GM19463 (cell line): Measurements from ENCODE around the gene DOP1B.
"Not testable (repeated sequence)": the region's sequence is repeated elsewhere in the genome, so short reads cannot be mapped to it uniquely, and the experiment has no call there.

ENCODE experiments used
- ATAC-seq: cut with Tn5 transposase; IDR thresholded peaks from one replicate; pipeline ENCODE4 v1.9.1; 2021; ENCODE audit warnings: mild to moderate bottlenecking, moderate library complexity; ENCODE audit not compliant: unreplicated experiment

DOP1B gene

DNA sequence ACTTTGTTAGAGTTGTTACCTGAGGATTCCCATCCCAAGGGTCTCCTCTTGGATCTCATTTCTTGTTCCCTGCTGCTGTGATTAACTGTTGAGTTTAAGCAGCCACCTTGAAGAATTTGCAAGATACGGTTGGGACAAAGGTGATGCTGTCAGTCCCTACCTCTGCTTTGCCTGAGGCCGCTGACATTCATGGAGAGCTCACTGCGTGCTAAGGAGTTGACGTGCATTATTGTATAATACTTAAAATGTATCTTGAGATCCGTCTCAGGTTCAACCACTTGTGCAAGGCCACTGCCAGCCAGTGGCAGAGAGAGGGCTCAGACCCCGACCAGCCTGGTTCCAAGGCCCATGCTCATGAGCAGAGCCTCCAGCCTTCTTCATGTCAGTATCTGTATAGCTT lies 14.2 kb downstream of the DOP1B start:
- ATAC-seq = no peak

DNA sequence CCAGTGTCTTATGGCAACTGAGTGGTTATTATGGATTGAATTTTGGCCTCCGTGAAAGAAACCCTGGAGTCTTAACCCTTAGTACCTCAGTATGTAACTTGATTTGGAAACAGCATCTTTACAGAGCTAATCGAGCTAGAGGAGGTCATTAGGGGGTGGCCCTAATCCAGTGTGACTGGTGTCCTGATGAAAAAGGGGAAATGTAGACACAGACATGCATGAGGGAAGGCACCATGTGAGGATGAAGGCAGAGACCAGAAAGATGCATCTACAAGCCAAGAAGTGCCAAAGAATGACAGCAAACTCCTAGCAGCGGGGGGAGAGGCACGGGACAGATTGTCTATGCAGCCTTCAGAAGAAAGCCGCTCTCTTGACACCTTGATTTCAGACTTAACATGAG lies 14.7 kb downstream of the DOP1B start:
- ATAC-seq = no peak

DNA sequence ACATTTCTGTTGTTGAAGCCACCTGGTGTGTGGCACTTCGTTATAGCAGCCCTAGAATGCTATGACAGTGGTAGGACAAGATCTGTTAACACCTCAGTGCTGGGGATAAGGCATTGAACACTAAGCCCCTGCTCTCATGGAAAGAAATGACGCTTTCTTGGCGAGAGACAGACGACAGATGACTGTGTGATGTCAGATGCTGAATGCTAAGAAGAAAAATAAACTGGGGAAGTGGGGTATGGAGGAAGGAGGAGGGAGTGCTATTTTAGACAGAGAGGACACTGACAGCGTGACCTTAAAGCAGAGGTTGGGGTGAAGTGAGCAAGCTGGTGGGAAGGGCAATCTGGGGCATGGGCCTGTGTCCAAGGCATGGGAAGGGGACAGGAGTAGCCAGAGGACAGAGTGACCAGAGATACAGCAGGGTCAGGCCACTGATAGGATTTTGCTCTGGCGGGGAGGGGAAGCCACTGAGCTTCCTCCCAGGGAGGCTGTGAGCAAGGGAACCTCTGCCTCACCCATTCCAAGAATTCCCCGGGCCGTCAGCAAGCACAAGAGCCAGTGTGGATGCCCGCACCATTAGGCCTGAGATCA lies 15.2 kb downstream of the DOP1B start:
- ATAC-seq = no peak

DNA sequence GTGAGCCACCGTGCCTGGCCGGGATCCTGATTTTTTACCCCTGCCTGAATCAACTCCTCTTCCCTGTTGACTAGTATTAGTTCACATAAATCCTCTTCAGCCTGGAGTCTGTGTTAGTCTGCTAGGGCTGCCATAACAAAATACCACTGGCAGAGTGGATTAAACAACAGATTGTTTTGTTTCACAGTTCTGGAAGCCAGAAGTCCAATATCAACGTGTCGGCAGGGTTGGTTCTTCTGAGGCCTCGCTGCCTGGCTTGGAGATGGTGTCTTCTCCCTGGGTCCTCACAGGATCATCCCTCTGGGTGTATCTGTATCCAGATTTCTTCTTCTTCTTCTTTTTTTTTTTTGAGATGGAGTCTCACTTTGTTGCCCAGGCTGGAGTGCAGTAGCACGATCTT lies 18.2 kb downstream of the DOP1B start:
- no peak for ATAC-seq

- no peak for ATAC-seq
Measured at GRCh38 chr21:36175771-36176565, 19.3 kb downstream of the DOP1B start.

GRCh38 chr21:36178349-36178748 lies 21.7 kb downstream of the DOP1B start:
- ATAC-seq = no peak

DNA sequence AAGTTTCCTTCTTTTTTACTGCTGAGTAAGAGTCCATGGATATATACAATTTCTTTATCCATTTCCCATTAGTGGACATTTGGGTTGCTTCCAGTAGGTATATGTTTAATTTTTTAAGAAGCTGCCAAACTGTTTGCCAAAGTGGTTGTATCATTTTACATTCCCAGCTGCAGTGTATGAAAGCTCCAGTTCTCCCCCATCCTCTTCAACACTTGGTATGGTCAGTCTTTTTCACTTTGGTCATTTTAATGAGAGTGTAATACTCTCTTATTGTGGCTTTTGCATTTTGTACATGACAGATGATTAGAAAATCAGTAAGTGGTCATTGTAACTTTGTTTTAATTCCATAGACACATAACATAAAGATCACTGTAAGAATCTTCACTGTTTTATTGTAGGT lies 22.5 kb downstream of the DOP1B start:
- ATAC-seq = no peak

DNA sequence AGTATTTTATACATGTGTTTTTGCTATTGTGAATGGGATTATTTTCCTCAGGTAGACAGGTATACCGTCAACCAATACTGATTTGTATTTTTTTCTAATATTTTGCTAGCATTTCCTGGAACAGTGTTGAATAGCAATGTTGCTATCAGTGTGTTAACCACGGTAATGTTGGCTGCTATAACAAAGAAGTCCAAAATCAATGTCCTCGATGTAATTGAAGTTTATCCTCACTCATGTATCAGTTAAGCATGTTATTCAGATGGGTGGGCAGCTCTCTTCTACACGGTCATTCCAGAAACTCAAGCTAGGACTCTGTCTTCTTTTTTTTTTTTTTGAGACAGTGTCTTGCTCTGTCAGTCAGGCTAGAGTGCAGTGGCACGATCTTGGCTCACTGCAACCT lies 24.3 kb downstream of the DOP1B start:
- no peak for ATAC-seq

DNA sequence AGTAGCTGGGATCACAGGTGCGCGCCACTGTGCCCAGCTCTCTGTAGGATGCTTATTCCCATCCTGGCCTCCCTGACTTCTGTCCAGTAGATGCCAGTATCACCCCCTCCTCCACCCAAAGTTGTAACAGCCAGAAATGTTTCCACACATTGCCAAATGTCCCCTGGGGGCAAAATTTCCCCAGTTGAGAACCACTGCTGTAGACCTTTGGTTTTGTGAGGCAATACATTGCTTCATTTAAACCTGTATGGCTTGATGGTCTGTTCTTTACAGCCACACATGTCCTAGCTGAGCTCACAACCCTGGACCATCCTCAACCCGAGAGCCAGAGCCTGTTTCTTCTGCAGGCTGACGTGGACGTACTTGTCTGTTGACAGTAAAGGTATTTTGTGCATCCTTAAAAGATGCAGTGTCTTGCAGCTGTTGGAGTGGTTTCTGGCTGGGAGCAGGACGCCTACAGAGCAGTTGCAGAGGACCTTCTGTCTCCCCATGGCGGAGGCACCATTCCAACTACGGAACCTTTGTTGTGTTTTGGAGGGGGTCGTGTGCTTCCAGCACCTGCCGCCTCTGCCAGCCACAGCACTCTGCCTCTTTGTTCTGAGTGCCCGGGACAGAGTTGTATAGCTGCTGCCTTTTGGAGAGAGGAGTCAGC lies 26.6 kb downstream of the DOP1B start:
- no peak for ATAC-seq

DNA sequence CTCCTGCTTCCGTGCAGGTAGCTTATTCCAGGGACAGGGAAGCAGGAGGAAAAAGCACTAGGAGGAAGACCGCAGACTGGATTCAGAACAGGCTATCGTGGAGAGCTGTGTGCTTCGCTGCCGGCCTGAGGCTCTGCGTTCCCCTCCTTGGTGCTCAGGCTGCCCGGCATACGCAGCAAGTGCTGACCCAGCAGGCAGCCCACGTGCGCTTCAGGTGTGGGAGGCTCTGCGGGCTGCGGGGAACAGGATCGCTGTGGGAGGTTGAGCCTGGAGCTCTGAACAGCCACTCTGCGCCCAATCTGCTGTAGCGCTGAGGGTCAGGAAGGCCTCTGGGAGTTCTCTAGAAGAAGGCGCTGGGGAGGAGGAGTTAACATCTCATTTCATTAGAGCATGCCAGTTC lies 27.9 kb downstream of the DOP1B start:
- no peak for ATAC-seq

GRCh38 chr21:36185523-36185922 lies 28.9 kb downstream of the DOP1B start:
- ATAC-seq = no peak

DNA sequence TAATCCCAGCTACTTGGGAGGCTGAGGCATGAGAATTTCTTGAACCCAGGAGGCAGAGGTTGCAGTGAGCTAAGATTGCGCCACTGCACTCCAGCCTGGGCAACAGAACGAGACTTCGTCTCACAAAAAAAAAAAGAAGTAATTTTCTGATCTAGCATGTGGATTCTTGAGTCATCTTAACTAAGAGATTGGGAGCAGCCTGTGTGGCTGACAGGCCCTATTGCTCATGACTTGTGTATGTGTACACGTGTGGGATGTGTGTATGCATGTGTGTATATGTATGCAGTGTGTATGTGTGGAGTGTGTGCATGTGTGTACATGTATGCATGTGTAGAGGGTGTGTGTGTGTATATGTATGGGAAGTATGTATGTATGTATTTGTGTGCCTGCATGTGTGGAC lies 29.5 kb downstream of the DOP1B start:
- ATAC-seq = no peak

DNA sequence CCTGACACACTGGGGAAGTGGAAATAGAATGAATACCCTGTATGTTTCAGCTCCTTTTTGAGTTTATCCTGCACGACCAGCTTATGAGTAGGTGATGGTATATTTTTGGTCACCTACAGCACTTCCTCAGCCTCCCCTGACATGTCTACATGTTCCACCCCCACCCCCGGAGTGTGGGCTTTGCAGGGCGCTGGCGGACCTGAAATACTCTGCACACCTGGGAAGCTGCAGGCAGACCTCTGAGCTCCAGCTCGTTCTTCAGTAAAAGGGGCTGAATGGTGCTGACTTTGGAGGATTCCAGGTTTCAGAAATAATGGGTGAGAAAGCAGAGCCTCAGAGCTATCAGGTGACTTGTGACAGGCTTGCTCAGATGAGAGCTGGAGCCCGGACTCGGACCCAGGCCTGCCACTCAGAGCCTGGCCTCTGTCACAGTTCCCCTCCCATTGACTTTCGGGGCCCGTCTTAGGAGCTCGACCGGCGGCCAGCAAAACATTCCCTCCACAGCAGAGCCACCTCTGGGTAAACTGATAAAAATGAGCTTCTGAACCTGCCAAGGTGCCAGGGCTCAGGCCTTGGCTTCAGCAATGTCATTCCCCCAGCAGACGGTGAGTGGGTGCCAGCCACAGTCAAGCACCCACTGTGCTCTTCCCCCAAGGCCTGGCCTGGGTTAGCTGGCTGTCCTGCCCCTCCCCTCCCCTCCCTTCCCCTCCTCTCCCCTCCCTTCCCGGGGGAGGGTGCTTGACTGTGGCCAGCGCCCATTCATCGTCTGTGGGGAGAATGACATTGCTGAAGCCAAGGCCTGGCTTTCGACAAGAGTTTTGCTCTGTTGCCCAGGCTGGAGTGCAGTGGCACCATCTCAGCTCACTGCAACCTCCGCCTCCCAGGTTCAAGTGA lies 30.1 kb downstream of the DOP1B start:
- no peak for ATAC-seq

DNA sequence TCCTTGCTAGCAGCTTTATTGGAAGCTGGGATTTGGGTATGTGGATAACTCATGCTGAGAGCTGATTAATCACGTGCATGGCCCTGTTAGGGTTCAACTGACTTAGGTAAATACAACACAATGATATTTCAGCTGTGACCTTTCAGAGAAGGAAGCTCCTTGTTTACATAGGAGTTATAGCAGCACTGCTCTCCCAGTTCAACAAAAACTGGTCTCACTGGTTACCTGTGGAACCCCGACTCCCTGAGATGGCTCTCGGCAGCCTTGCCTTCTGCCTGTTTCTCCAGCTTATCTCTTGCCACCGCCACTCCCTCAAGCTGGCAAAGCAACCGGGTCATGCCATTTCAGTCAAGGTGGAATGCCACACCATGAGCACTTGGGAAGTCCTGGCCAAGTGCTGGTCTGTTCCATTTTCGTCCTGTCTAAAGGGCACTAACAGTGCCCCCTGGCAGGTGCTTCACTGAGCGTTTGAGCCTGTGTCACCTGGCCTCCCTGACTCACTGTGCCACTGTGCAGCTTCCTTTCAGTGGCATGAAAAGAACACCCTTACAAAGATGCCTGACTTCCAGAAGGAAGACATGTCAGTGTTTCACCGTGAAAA lies 31.6 kb downstream of the DOP1B start:
- no peak for ATAC-seq

GRCh38 chr21:36188937-36189336 lies 32.3 kb downstream of the DOP1B start:
- no peak for ATAC-seq

GRCh38 chr21:36190736-36191135 lies 34.1 kb downstream of the DOP1B start:
- no peak for ATAC-seq

GRCh38 chr21:36193200-36193599 lies 36.6 kb downstream of the DOP1B start:
- no peak for ATAC-seq

DNA sequence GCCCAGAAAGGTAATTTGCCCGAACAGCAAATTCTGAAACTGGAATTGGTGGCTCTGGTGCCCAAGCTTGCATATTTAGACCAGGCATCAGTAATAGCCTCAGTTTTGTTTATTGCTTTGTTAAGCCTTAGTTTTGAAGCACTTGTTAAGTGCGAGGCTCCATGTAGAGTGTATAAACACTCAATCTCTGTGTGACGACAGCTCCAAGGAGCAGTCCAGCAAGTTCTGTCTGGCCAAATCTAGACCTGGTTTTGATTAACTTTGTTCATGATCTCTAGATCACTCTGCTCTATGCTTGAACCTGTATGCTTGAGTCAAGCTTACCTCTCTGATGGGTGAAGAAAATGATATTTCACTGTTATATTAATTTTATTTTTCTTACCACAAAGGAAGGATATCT lies 37.4 kb downstream of the DOP1B start:
- no peak for ATAC-seq

DNA sequence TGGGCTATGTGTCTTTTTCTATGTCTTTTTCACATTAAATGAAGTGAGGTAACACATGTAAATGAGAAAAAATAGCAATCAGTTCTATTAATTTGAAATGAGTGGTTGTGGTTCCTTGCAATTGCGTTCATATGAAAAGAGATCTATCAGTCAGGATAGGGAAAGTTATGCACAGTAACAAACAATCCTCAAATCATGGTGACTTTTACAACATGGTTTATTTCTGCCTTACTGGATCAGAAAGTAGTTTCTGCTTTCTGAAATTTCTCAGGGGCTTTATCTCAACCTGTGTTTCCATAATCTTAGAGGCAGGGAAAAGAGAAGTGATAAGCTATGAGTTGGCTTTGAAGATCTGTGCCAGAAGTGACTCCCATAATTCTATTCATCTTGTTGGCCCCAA lies 39.0 kb downstream of the DOP1B start:
- ATAC-seq = no peak

- ATAC-seq = no peak
Measured at GRCh38 chr21:36199021-36199420, 42.4 kb downstream of the DOP1B start.

- ATAC-seq = not testable (repeated sequence)
Measured at GRCh38 chr21:36199575-36199974, 43.0 kb downstream of the DOP1B start.
